GM23338 (cell line): ENCODE measurements around the gene CFAP100. TPM values are rescaled to one million over a fixed set of nuclear protein-coding genes. Genes with fewer than 3 reads are reported as not detected.

ENCODE experiments used
- ATAC-seq: fragments of 200-7000 bp; cut with Tn5 transposase; 3 replicates; pipeline ENCODE4 v1.9.1; 2020
- DNase-seq: peaks from one replicate; pipeline ENCODE4 v3.0.0-alpha.2; 2015; ENCODE audit warnings: low spot score
- H2AFZ ChIP-seq: fragments of 200-600 bp; sonication (generic); 2 replicates; pipeline ENCODE4 v1.8.0; 2016; ENCODE audit warnings: antibody characterized with exemption, mild to moderate bottlenecking, moderate library complexity
- H3F3A ChIP-seq: fragments of 200-600 bp; sonication (generic); replicated peaks from 2 replicates; pipeline ENCODE4 v1.8.0; 2017; ENCODE audit warnings: antibody characterized with exemption, mixed run types, low read depth
- H3K27ac ChIP-seq: fragments of 200-600 bp; sonication (generic); 2 replicates; pipeline ENCODE4 v1.6.1; 2016; ENCODE audit warnings: low read depth
- H3K27me3 ChIP-seq: fragments of 200-600 bp; sonication (generic); 2 replicates; pipeline ENCODE4 v1.8.0; 2016; ENCODE audit warnings: mild to moderate bottlenecking, mixed run types, moderate library complexity; ENCODE audit not compliant: insufficient read depth
- H3K36me3 ChIP-seq: fragments of 200-600 bp; sonication (generic); 2 replicates; pipeline ENCODE4 v1.8.0; 2016; ENCODE audit warnings: mild to moderate bottlenecking; ENCODE audit not compliant: insufficient read depth
- H3K4me1 ChIP-seq: fragments of 200-600 bp; sonication (generic); 2 replicates; pipeline ENCODE4 v1.8.0; 2016; ENCODE audit warnings: mild to moderate bottlenecking, moderate library complexity; ENCODE audit not compliant: insufficient read depth
- H3K4me2 ChIP-seq: fragments of 200-600 bp; sonication (generic); 2 replicates; pipeline ENCODE4 v1.7.1; 2017; ENCODE audit warnings: mixed run types
- H3K4me3 ChIP-seq: fragments of 200-600 bp; sonication (generic); 2 replicates; pipeline ENCODE4 v1.6.1; 2016; ENCODE audit warnings: mixed run types
- H3K79me2 ChIP-seq: fragments of 200-600 bp; sonication (generic); replicated peaks from 2 replicates; pipeline ENCODE4 v1.8.0; 2017; ENCODE audit warnings: mild to moderate bottlenecking; ENCODE audit not compliant: insufficient read depth
- H3K9me2 ChIP-seq: fragments of 200-600 bp; sonication (generic); 2 replicates; pipeline ENCODE4 v1.8.0; 2017; ENCODE audit not compliant: insufficient read depth
- H4K20me1 ChIP-seq: fragments of 200-600 bp; sonication (generic); replicated peaks from 2 replicates; pipeline ENCODE4 v1.8.0; 2017; ENCODE audit warnings: mild to moderate bottlenecking; ENCODE audit not compliant: insufficient read depth
- H3K27ac Mint-ChIP-seq: 2 replicates; pipeline ENCODE4 v1.8.0; 2020; ENCODE audit warnings: inconsistent platforms, mild to moderate bottlenecking, moderate library complexity, mixed read lengths
- H3K27me3 Mint-ChIP-seq: 3 replicates; pipeline ENCODE4 v1.8.0; 2022; ENCODE audit warnings: low read depth, mild to moderate bottlenecking, moderate library complexity, mixed read lengths, inconsistent platforms; ENCODE audit not compliant: insufficient read depth, poor library complexity
- H3K36me3 Mint-ChIP-seq: 3 replicates; pipeline ENCODE4 v1.8.0; 2021; ENCODE audit warnings: low read depth, mild to moderate bottlenecking, inconsistent platforms, moderate library complexity, mixed read lengths
- H3K4me1 Mint-ChIP-seq: 3 replicates; pipeline ENCODE4 v1.8.0; 2020; ENCODE audit warnings: mild to moderate bottlenecking, inconsistent platforms, mixed read lengths
- H3K4me3 Mint-ChIP-seq: 3 replicates; pipeline ENCODE4 v1.8.0; 2021; ENCODE audit warnings: moderate library complexity, mild to moderate bottlenecking, inconsistent platforms, mixed read lengths
- H3K9me3 Mint-ChIP-seq: 3 replicates; pipeline ENCODE4 v1.8.0; 2020; ENCODE audit warnings: moderate library complexity, mild to moderate bottlenecking, inconsistent platforms, mixed read lengths
- CREB1 ChIP-seq: fragments of 250-450 bp; sonication (Bioruptor Pico); IDR thresholded peaks from 2 replicates; pipeline ENCODE4 v1.5.0; 2020; ENCODE audit warnings: low read depth, mild to moderate bottlenecking, moderate library complexity
- CTCF ChIP-seq, 2 experiments: fragments of 200-600 bp in 1 of 2; sonication (generic) in 1 of 2; conservative IDR thresholded peaks; 2 replicates each; pipeline versions ENCODE4 v1.5.1 to v1.6.1; 2016 to 2017; ENCODE audit warnings: antibody characterized with exemption in 2 of 2, low read depth in 2 of 2, mild to moderate bottlenecking in 2 of 2, moderate library complexity in 1 of 2
- ETS1 ChIP-seq: IDR thresholded peaks from 2 replicates; pipeline ENCODE4 v1.6.1; 2016; ENCODE audit warnings: antibody characterized with exemption
- EZH2 ChIP-seq: fragments of 200-600 bp; sonication (generic); IDR thresholded peaks from one replicate; pipeline ENCODE4 v1.8.0; 2017; ENCODE audit warnings: antibody characterized with exemption, mild to moderate bottlenecking, low read depth; ENCODE audit not compliant: unreplicated experiment
- EZH2phosphoT487 ChIP-seq: fragments of 200-600 bp; sonication (generic); IDR thresholded peaks from one replicate; pipeline ENCODE4 v1.8.1; 2018; ENCODE audit warnings: antibody characterized with exemption; ENCODE audit not compliant: unreplicated experiment
- JUNB ChIP-seq: IDR thresholded peaks from one replicate; pipeline ENCODE4 v1.6.1; 2016; ENCODE audit warnings: antibody characterized with exemption; ENCODE audit not compliant: unreplicated experiment
- NANOG ChIP-seq: IDR thresholded peaks from 2 replicates; pipeline ENCODE4 v1.6.1; 2016; ENCODE audit warnings: antibody characterized with exemption, borderline replicate concordance
- POLR2AphosphoS5 ChIP-seq: IDR thresholded peaks from 2 replicates; pipeline ENCODE4 v1.6.1; 2016; ENCODE audit warnings: antibody characterized with exemption, low read depth
- REST ChIP-seq: IDR thresholded peaks from one replicate; pipeline ENCODE4 v1.6.1; 2018; ENCODE audit warnings: antibody characterized with exemption; ENCODE audit not compliant: unreplicated experiment
- STAT1 ChIP-seq: IDR thresholded peaks from one replicate; pipeline ENCODE4 v1.6.1; 2016; ENCODE audit warnings: antibody characterized with exemption; ENCODE audit not compliant: unreplicated experiment
- ZNF114 ChIP-seq: fragments of 250-450 bp; sonication (Bioruptor Pico); IDR thresholded peaks from 2 replicates; pipeline ENCODE4 v1.5.0; 2020; ENCODE audit warnings: mild to moderate bottlenecking, moderate library complexity
- ZNF331 ChIP-seq: fragments of 250-450 bp; sonication (Bioruptor Pico); IDR thresholded peaks from 2 replicates; pipeline ENCODE4 v1.5.0; 2020; ENCODE audit warnings: low read depth, mild to moderate bottlenecking, moderate library complexity
- ZNF462 ChIP-seq: fragments of 250-450 bp; sonication (Bioruptor Pico); IDR thresholded peaks from 2 replicates; pipeline ENCODE4 v1.5.0; 2020; ENCODE audit warnings: mild to moderate bottlenecking, moderate library complexity
- polyA plus RNA-seq: library from polyadenylated mRNA; unstranded; fragments of >200 nt; fragmentation: Nextera tagmentation; extraction: Ambion mirVana; gene quantifications from 2 replicates; pipeline ENCODE4 v1.2.1, GENCODE V29; 2016
- total RNA-seq: library from RNA; depleted of rRNA; stranded (reverse); fragments of >200 nt; shearing (Covaris generic); gene quantifications from 2 replicates; pipeline ENCODE4 v1.2.3, GENCODE V29; 2014

Gene CFAP100
- total and polyA plus RNA-seq, 2 experiments from 2014 or later: 0.07 TPM; not detected in 1

- Histone ChIP-seq H2AFZ (no peak overlapping the region), H3K27me3 (no peaks in the 10 kb centered on the region), H3K36me3 (no peaks in the 10 kb centered on the region), H3K27ac (no peak overlapping the region), H3K9me2 (no peaks in the 10 kb centered on the region), H4K20me1 (no peaks in the 10 kb centered on the region; the same call in 1 of the 2 replicates), H3F3A (no peaks in the 10 kb centered on the region), H3K79me2 (no peaks in the 10 kb centered on the region), H3K4me2 (no peak overlapping the region), H3K4me1 (peaks cover 7% of the 10 kb centered on the region; the same call in 1 of the 2 replicates), H3K4me3 (no peak overlapping the region)
- TF ChIP-seq STAT1: no peak
- TF ChIP-seq ETS1: no peak
- TF ChIP-seq ZNF331: no peak
- TF ChIP-seq REST: no peak
- no peak for TF ChIP-seq ZNF114 (CRISPR knock-in tag)
- no peak for TF ChIP-seq NANOG
- no peak for TF ChIP-seq CREB1 (CRISPR knock-in tag)
- TF ChIP-seq EZH2: no peak
- TF ChIP-seq ZNF462 (CRISPR knock-in tag): no peak
- TF ChIP-seq POLR2AphosphoS5: no peak
- TF ChIP-seq EZH2phosphoT487: no peak
- TF ChIP-seq JUNB: no peak
- TF ChIP-seq CTCF (conservative IDR thresholded peaks at IDR 0.05; ENCODE audit: low read depth in 2 of 2): no peak
- Mint-ChIP-seq H3K9me3 (no peaks in the 10 kb centered on the region), H3K27ac (0 out of 2 replicates have a peak overlapping the region, but pooled peaks have one; percentile 48), H3K36me3 (peaks cover 15% of the 10 kb centered on the region), H3K4me1 (peaks cover 48% of the 10 kb centered on the region), H3K27me3 (no peaks in the 10 kb centered on the region), H3K4me3 (no peak overlapping the region)
- no peak for DNase-seq
- ATAC-seq: no peak
These were observed 47.6 kb downstream of the CFAP100 start for GRCh38 chr3:126442094-126442855.
